GM20000 (cell line): ENCODE data around the gene ZNF2.

ENCODE experiments used
- DNase-seq: peaks from one replicate; pipeline ENCODE4 v3.0.0; 2012; ENCODE audit warnings: low spot score
- TF ChIP-seq, protein P1 (sequence below): IDR thresholded peaks from 2 replicates; pipeline ENCODE4 v1.5.1; 2012; ENCODE audit warnings: mild to moderate bottlenecking, control low read depth; ENCODE audit errors: extremely low read depth, missing control alignments

ZNF2 gene

DNA sequence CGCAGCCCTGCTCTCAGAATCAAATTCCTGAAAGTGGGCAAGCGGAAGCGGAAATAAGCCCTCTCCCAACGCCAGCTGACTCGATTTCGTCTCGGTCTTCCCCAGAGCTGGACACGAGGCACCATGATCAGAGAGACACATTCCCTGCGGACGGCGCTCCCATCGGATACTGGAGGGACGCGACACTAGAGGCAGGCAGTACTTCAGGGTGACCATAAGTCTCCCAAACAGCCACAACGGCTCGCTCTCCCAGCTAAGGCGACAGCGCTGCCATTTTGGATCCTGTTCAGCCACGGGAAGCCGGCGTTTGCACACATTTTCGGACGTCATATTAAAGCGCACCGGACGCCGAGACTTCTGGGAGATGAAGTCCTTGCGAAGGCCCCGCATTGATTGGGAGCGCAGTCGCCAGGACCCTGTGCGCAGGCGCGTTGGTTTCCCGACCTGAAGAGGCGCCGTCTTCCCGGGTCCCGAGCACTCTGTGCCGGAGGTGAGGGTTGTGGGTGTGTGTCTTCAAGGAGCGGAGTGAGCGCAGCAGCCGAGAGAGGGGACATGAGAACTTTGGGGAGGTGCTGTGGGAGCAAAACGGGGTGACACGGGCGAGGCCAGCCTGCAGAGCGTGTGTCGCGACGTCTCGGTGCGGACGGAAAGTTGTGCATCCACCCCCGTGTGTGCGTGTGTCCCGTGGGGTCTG lies at the start of gene ZNF2:
TSS of gene ZNF2 (plus strand) at position 439 of the 694 bp plus-strand sequence. CDS start 10,418 bp downstream, outside the sequence.
- TF ChIP-seq, protein P1, sequence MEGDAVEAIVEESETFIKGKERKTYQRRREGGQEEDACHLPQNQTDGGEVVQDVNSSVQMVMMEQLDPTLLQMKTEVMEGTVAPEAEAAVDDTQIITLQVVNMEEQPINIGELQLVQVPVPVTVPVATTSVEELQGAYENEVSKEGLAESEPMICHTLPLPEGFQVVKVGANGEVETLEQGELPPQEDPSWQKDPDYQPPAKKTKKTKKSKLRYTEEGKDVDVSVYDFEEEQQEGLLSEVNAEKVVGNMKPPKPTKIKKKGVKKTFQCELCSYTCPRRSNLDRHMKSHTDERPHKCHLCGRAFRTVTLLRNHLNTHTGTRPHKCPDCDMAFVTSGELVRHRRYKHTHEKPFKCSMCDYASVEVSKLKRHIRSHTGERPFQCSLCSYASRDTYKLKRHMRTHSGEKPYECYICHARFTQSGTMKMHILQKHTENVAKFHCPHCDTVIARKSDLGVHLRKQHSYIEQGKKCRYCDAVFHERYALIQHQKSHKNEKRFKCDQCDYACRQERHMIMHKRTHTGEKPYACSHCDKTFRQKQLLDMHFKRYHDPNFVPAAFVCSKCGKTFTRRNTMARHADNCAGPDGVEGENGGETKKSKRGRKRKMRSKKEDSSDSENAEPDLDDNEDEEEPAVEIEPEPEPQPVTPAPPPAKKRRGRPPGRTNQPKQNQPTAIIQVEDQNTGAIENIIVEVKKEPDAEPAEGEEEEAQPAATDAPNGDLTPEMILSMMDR = no peak
- DNase-seq = peak; percentile 95

DNA sequence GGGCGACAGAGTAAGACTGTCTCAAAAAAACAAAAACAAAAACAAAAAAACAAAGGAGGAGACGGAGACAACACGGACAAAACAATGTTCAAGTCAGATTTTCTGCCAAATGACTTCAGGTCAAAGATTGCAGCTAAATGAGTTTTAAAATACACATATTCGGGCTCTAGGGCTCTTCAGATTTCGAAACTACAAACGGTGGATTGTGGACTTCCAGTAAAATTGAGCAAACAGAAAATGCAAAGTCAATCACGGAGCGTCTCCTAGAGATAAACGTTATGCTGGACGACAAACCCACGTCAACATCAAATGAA lies 44.6 kb upstream of the ZNF2 start:
- no peak for DNase-seq
- TF ChIP-seq, protein P1 = no peak

DNA sequence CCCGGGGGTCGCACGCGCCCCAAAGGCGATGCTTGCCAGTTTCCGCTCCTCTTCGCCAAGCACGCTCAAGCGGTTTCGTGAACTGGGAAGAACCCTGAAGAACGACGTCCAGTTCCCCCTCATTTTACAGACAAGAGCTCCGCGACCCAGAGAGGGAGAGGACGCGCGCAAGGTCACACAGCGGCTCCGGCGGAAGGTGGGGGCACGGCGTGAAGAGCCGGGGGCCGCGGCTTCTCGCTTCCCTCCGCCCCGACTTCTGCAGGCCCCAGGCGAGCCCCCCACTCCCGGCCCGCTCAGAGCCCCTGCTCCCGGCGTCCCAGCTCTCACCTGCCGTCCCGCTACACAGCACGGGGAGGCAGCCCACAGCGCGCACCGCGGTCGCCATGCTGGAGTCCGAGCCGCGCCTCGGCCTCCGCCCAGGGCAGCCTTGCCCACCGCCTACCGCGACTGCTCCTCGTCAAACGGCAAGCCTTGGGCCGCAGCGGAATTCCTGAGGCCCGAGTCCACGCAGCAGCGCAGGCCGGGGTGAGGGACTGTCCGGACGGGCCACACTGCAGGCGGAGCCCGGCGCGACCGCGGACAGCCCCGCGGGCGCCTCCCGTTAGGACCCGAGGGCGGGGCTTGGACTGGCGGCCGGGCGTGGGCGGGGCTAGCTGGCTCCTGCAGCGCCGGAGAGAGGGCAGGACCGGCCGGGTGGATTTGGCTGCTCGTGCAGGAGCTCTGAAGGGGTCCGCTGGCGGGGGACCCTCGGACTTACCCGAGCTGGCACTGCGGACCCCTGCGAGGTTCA lies 44.0 kb upstream of the ZNF2 start, which contains the start of gene MRPS5:
TSS of gene MRPS5 (minus strand) at position 402 of the 790 bp plus-strand sequence. CDS start at position 385, 17 bp downstream.
- TF ChIP-seq, protein P1 = no peak

DNA sequence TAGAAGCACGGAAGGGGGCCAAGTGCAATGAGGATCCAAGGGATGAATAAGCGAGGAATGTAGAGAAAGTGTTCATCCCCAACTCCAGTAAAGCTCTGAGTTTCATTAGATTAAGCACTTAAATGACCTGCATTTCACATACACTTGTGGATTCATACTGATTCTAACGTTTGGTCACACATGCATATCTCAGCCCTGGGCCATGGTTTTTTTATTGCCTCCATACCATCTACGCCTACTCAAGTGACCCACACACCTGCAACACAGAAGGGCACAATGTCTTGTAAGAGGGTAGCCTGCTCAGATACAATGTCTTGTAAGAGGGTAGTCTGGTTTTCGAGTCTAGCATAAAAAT lies 43.4 kb upstream of the ZNF2 start:
- no peak for DNase-seq
- TF ChIP-seq, protein P1 = no peak

More for the DNA sequence above, 44.0 kb upstream of the ZNF2 start, which contains the start of gene MRPS5:
- DNase-seq = peak; percentile 94

DNA sequence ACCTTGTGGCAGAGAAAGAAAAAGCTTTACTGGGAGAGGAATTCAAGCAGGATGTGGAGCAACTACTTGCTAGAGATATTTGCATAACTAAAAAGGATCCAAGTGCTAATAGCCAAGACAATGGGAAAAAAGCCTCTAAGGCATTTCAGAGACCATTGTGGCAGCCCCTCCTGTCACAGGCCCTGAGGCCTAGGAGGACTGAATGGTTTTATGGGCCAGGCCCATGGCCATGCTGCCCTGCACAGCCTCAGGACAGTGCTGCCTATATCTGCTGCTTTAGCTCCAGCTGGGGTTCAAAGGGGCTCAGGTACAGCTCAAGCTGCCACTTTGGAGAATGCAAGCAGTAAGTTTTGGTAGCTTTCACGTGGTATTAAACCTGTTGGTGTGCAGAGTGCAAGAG lies 26.9 kb upstream of the ZNF2 start:
- TF ChIP-seq, protein P1 = no peak
- no peak for DNase-seq

DNA sequence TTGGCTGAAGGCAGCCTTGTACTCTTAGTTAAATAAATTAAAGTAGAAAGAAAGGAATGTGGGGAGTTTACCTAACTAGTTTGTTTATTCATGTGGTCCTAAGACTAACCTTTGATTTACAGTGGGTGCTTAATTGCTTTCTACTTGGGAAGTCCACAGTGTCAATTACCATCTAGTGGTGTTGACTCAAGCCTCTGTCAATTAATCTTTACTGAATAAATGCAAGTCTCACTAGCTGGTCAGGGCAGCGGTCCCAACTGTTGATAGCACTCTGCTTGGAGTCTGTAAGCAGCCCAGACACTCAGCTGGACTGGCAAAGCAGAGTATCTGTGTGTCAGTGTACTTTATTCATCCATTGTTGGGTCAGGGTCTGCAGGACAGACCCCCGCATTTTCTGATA lies 21.8 kb upstream of the ZNF2 start:
- DNase-seq = no peak
- TF ChIP-seq, protein P1 = no peak

DNA sequence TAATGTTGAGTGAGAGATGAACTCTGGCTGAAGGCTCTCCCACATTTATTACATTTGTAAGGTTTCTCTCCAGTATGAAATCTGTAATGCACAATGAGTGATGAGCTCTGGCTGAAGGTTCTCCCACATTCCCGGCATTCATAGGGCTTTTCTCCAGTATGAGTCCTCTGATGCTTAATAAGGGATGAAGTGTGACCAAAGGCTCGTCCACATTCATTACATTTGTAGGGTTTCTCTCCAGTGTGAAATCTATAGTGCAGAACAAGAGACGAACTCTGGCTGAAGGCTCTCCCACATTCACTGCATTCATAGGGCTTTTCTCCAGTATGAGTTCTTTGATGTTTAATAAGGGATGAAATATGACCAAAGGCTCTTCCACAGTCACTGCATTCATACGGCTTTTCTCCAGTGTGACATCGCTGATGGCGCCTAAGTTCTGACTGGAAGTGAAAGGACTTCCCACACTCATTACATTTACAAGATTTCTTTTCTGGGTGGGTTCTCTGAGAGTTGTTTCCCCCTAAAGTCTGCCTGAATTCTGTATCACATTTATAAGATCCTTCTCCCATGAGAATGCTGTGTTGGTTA lies 16.1 kb upstream of the ZNF2 start:
- TF ChIP-seq, protein P1 = no peak
- no peak for DNase-seq
